Parathyroid adenoma (tissue), 2 donors: ENCODE measurements around the gene IREB2.
A peak's percentile ranks its signal among the peaks of the same experiment; 100 is the strongest.

Source experiments
- H2AFZ ChIP-seq: fragments of 300-600 bp; sonication (generic); one replicate; pipeline ENCODE4 v1.7.0; 2017; ENCODE audit warnings: antibody characterized with exemption, mild to moderate bottlenecking
- H3K27ac ChIP-seq: fragments of 300-600 bp; sonication (generic); one replicate; pipeline ENCODE4 v1.7.0; 2017
- H3K27me3 ChIP-seq: fragments of 300-600 bp; sonication (generic); one replicate; pipeline ENCODE4 v1.7.0; 2017; ENCODE audit warnings: low read length; ENCODE audit not compliant: control insufficient read depth, insufficient read depth
- H3K36me3 ChIP-seq: fragments of 300-600 bp; sonication (generic); one replicate; pipeline ENCODE4 v1.7.0; 2017; ENCODE audit warnings: low read length; ENCODE audit not compliant: control insufficient read depth, insufficient read depth
- H3K4me1 ChIP-seq: fragments of 300-600 bp; sonication (generic); one replicate; pipeline ENCODE4 v1.7.0; 2017; ENCODE audit warnings: control low read depth
- H3K4me2 ChIP-seq: fragments of 300-600 bp; sonication (generic); one replicate; pipeline ENCODE4 v1.7.0; 2017; ENCODE audit warnings: low read length
- H3K4me3 ChIP-seq: fragments of 300-600 bp; sonication (generic); one replicate; pipeline ENCODE4 v1.7.0; 2017; ENCODE audit warnings: low read depth, low read length
- H3K79me2 ChIP-seq: fragments of 300-600 bp; sonication (generic); one replicate; pipeline ENCODE4 v1.7.0; 2017; ENCODE audit warnings: control low read depth
- H3K9ac ChIP-seq: fragments of 300-600 bp; sonication (generic); one replicate; pipeline ENCODE4 v1.7.0; 2017; ENCODE audit warnings: mild to moderate bottlenecking
- H3K9me3 ChIP-seq: fragments of 300-600 bp; sonication (generic); one replicate; pipeline ENCODE4 v1.7.0; 2017; ENCODE audit warnings: low read length; ENCODE audit not compliant: control insufficient read depth
- CTCF ChIP-seq: fragments of 300-600 bp; sonication (generic); IDR thresholded peaks from one replicate; pipeline ENCODE4 v1.7.0; 2017; ENCODE audit warnings: antibody characterized with exemption, mild to moderate bottlenecking
- donor health status: primary hyperparathyroidism.

Gene IREB2

DNA sequence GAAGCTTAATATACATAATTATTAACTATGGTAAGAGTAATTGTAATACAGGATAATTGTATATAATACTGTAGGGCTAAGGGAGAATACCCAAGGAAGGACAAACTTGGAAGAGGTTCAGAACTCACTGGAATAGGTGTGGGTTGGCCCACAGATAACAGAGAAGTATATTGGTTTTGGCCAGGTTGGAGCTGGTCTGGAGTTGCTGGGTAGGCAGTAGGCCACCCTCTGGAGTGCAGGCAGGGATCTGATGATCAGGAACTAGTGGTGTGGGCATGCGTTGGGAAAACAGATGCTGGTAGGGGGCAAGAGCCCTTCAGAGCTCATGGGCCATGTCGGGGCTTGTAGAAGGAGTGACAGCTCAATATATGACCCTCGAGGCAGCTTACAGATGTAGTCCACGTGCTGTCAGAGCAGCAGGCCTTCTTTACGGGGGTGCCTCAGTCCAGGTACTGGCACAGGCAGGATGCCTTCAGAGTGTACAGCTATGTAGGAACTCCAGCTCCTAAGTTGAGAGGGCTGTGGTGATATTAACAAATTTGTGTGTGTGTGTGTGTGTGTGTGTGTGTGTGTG, 12.4 kb downstream of the IREB2 start:
- no peak overlapping the region for H2AFZ ChIP-seq
- no peaks in the 10 kb centered on the region for H3K36me3 ChIP-seq
- no peak overlapping the region for H3K27ac ChIP-seq
- H3K4me1 ChIP-seq: no peaks in the 10 kb centered on the region
- H3K4me3 ChIP-seq: no peak overlapping the region
- no peaks in the 10 kb centered on the region for H3K9me3 ChIP-seq
- peaks cover 50% of the 10 kb centered on the region for H3K79me2 ChIP-seq
- H3K4me2 ChIP-seq: no peak overlapping the region
- H3K27me3 ChIP-seq: no peaks in the 10 kb centered on the region
- no peak overlapping the region for H3K9ac ChIP-seq
- no peak for TF ChIP-seq CTCF

GRCh38 chr15:78452485-78452884, 14.5 kb downstream of the IREB2 start:
- H3K27ac ChIP-seq: no peak overlapping the region
- H3K9ac ChIP-seq: no peak overlapping the region
- no peaks in the 10 kb centered on the region for H3K4me1 ChIP-seq
- no peak overlapping the region for H3K4me2 ChIP-seq
- peaks cover 46% of the 10 kb centered on the region for H3K79me2 ChIP-seq
- no peaks in the 10 kb centered on the region for H3K36me3 ChIP-seq
- no peak overlapping the region for H3K4me3 ChIP-seq
- H3K9me3 ChIP-seq: no peaks in the 10 kb centered on the region
- no peak overlapping the region for H2AFZ ChIP-seq
- TF ChIP-seq CTCF: no peak
- H3K27me3 ChIP-seq: no peaks in the 10 kb centered on the region

DNA sequence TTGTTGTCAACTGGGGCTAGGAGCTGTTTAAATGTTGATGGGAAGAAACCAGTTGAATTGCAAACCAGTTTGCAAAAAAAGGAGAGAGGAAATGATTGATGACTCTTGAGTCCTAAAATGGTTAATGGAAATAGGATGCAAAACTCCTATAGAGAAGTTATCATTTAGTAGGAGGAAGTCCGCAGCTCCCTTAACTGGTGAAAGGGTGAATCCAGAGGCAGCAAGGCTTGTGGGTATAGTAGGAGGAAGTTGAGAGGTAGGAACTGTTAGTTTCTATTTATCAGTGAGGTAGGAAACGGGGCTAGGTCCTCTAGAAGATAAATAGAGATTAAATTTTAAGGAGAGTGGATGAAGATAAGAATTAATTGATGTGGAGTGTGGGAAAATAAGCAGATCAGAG, 15.4 kb downstream of the IREB2 start:
- peaks cover 42% of the 10 kb centered on the region for H3K79me2 ChIP-seq
- H3K36me3 ChIP-seq: no peaks in the 10 kb centered on the region
- H2AFZ ChIP-seq: no peak overlapping the region
- no peak for TF ChIP-seq CTCF
- H3K4me3 ChIP-seq: no peak overlapping the region
- no peak overlapping the region for H3K4me2 ChIP-seq
- H3K9ac ChIP-seq: no peak overlapping the region
- no peaks in the 10 kb centered on the region for H3K27me3 ChIP-seq
- H3K9me3 ChIP-seq: no peaks in the 10 kb centered on the region
- no peak overlapping the region for H3K27ac ChIP-seq
- no peaks in the 10 kb centered on the region for H3K4me1 ChIP-seq

GRCh38 chr15:78454992-78455391, 17.0 kb downstream of the IREB2 start:
- no peaks in the 10 kb centered on the region for H3K9me3 ChIP-seq
- TF ChIP-seq CTCF: no peak
- no peaks in the 10 kb centered on the region for H3K4me1 ChIP-seq
- no peak overlapping the region for H2AFZ ChIP-seq
- no peak overlapping the region for H3K4me3 ChIP-seq
- no peaks in the 10 kb centered on the region for H3K36me3 ChIP-seq
- no peaks in the 10 kb centered on the region for H3K27me3 ChIP-seq
- no peak overlapping the region for H3K27ac ChIP-seq
- no peak overlapping the region for H3K9ac ChIP-seq
- H3K79me2 ChIP-seq: peaks cover 41% of the 10 kb centered on the region
- no peak overlapping the region for H3K4me2 ChIP-seq

DNA sequence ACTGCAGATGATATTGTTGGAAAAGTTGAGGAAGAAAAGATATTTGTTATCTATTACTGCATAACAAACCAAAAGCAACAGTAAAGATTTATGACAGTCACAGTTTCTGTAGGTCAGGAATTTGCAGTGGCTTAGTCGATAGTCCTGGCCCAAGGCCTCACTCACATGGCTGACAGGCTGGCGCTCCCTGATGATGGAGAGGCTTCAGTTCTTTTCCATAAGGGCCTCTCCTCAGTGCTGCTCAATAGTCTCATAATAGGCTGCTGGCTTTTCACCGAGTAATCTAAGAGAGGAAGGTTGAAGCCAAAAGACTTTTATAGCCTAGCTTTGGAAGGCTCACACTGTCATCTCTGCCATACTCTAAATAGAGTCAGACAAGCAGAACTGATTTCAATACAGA, 17.7 kb downstream of the IREB2 start:
- Histone ChIP-seq H3K4me3 (no peak overlapping the region), H3K9ac (no peak overlapping the region), H3K27me3 (no peaks in the 10 kb centered on the region), H3K9me3 (no peaks in the 10 kb centered on the region), H3K36me3 (no peaks in the 10 kb centered on the region), H3K4me2 (peak overlapping the region; percentile 11), H2AFZ (no peak overlapping the region), H3K4me1 (no peaks in the 10 kb centered on the region), H3K27ac (no peak overlapping the region), H3K79me2 (peaks cover 37% of the 10 kb centered on the region)
- TF ChIP-seq CTCF: no peak
